HepG2 (cell line): ENCODE results near the gene RABGGTA. TPM values are rescaled to one million over a fixed set of nuclear protein-coding genes. Genes with fewer than 3 reads are reported as not detected.

ENCODE experiments used
- ATAC-seq: fragments of 200-7000 bp; cut with Tn5 transposase; 3 replicates; pipeline ENCODE4 v1.9.1; 2020; ENCODE audit warnings: mild to moderate bottlenecking, moderate library complexity
- BruUV-seq: library from RNA; stranded (reverse); fragments of 400-500 nt; replicated peaks from 2 replicates; lab custom pipeline; 2021; lab: Mats Ljungman, UMichigan
- CTCF ChIA-PET: fragments of 300-600 bp; formaldehyde crosslinking; extraction: SDS; loops from one replicate; lab custom pipeline; 2021; ENCODE audit warnings: low total read pairs, inconsistent platforms, low intra/inter-chr PET ratio; lab: Yijun Ruan, JAX
- POLR2A ChIA-PET: fragments of 350-600 bp; sonication (Branson Sonifier 250); formaldehyde crosslinking; loops from one replicate; lab custom pipeline; 2020; ENCODE audit warnings: antibody characterized with exemption, inconsistent platforms; lab: Yijun Ruan, JAX
- DNase-seq: peaks from one replicate; pipeline ENCODE4 v3.0.0-alpha.2; 2015; ENCODE audit warnings: low spot score
- FAIRE-seq: peaks from 3 replicates; lab custom pipeline; 2011; peaks lifted over from hg19 to GRCh38; lab: Jason Lieb, UNC
- H2AFZ ChIP-seq: one replicate; pipeline ENCODE4 v1.6.1; 2011; ENCODE audit warnings: low read length, inconsistent platforms
- H3K27ac ChIP-seq: fragments of 300-600 bp; 3 replicates; pipeline ENCODE4 v1.8.0; 2011; ENCODE audit warnings: mixed run types, mild to moderate bottlenecking, mixed read lengths, low read length, inconsistent platforms; ENCODE audit not compliant: insufficient read depth; ENCODE audit errors: extremely low read length
- H3K27me3 ChIP-seq, 2 experiments: fragments of 200-600 bp in 1 of 2; 2 replicates in 1 of 2; 3 replicates in 1 of 2; pipeline versions ENCODE4 v1.6.0 to v1.8.0; 2011; ENCODE audit warnings: low read length in 2 of 2, mild to moderate bottlenecking in 2 of 2, moderate library complexity in 2 of 2, inconsistent platforms in 1 of 2; ENCODE audit not compliant: insufficient read depth in 2 of 2, control insufficient read depth in 1 of 2
- H3K36me3 ChIP-seq, 2 experiments: fragments of 200-600 bp in 1 of 2; replicated peaks in 1 of 2; 2 replicates in 1 of 2; 3 replicates in 1 of 2; pipeline versions ENCODE4 v1.5.1 to v1.8.0; 2011; ENCODE audit warnings: low read length in 2 of 2, inconsistent platforms in 1 of 2; ENCODE audit not compliant: insufficient read depth in 2 of 2, control insufficient read depth in 1 of 2
- H3K4me1 ChIP-seq: 2 replicates; pipeline ENCODE4 v1.5.1; 2012; ENCODE audit warnings: low read length, inconsistent platforms; ENCODE audit not compliant: insufficient read depth
- H3K4me2 ChIP-seq: 2 replicates; pipeline ENCODE4 v1.6.0; 2011; ENCODE audit warnings: low read depth, low read length, inconsistent platforms
- H3K4me3 ChIP-seq, 3 experiments: fragments of 200-600 bp in 1 of 3; sonication (generic), shearing (Covaris generic) in 1 of 3; replicated peaks in 1 of 3; 2 replicates each; pipeline ENCODE4 v1.5.1; 2011 to 2016; ENCODE audit warnings: low read length in 3 of 3, inconsistent platforms in 2 of 3, low read depth in 2 of 3, mild to moderate bottlenecking in 2 of 3, control low read depth in 1 of 3, mixed read lengths in 1 of 3; ENCODE audit not compliant: insufficient read depth in 1 of 3
- H3K79me2 ChIP-seq: one replicate; pipeline ENCODE4 v1.6.1; 2011; ENCODE audit warnings: low read length, inconsistent platforms; ENCODE audit not compliant: insufficient read depth
- H3K9ac ChIP-seq: 2 replicates; pipeline ENCODE4 v1.6.0; 2011; ENCODE audit warnings: mild to moderate bottlenecking, low read depth, low read length, inconsistent platforms; ENCODE audit not compliant: insufficient read depth
- H3K9me3 ChIP-seq: 2 replicates; pipeline ENCODE4 v1.5.1; 2012; ENCODE audit warnings: mild to moderate bottlenecking, low read length
- H4K20me1 ChIP-seq: 2 replicates; pipeline ENCODE4 v1.6.0; 2011; ENCODE audit warnings: inconsistent platforms, mild to moderate bottlenecking, low read length, moderate library complexity; ENCODE audit not compliant: insufficient read depth
- FOXM1 ChIP-seq: sonication (generic); formaldehyde crosslinking; IDR thresholded peaks from 2 replicates; pipeline ENCODE4 v1.5.0; 2020; ENCODE audit warnings: missing genetic modification reagents
- KDM6A ChIP-seq: IDR thresholded peaks from 2 replicates; pipeline ENCODE4 v1.6.1; 2016; ENCODE audit warnings: low read depth
- MAF1 ChIP-seq: sonication (generic); formaldehyde crosslinking; IDR thresholded peaks from 2 replicates; pipeline ENCODE4 v1.5.0; 2020; ENCODE audit warnings: missing genetic modification reagents, borderline replicate concordance
- PTBP1 ChIP-seq: fragments of 200-400 bp; formaldehyde crosslinking; IDR thresholded peaks from 2 replicates; pipeline ENCODE4 v1.6.1; 2018; ENCODE audit warnings: low read length, low read depth; ENCODE audit not compliant: poor library complexity, severe bottlenecking
- YEATS2 ChIP-seq: sonication (generic); formaldehyde crosslinking; IDR thresholded peaks from 2 replicates; pipeline ENCODE4 v1.4.0; 2020; ENCODE audit warnings: missing genetic modification reagents, borderline replicate concordance
- ZFP41 ChIP-seq: sonication (generic); formaldehyde crosslinking; IDR thresholded peaks from 2 replicates; pipeline ENCODE4 v1.4.0; 2020; ENCODE audit warnings: mild to moderate bottlenecking, missing genetic modification reagents, borderline replicate concordance
- ZMAT3 ChIP-seq: sonication (generic); formaldehyde crosslinking; conservative IDR thresholded peaks from 2 replicates; pipeline ENCODE4 v1.7.0; 2021; ENCODE audit warnings: missing genetic modification reagents
- ZNF263 ChIP-seq: sonication (generic); formaldehyde crosslinking; IDR thresholded peaks from 2 replicates; pipeline ENCODE4 v1.4.0; 2020; ENCODE audit warnings: missing genetic modification reagents
- ZSCAN9 ChIP-seq: IDR thresholded peaks from 2 replicates; pipeline ENCODE4 v1.6.1; 2016; ENCODE audit warnings: borderline replicate concordance
- WGBS: methylation state at CpG from one replicate; pipeline ENCODE4 v1.1.6; 2017; ENCODE audit warnings: low lambda C conversion rate; 5-methylcytosine and 5-hydroxymethylcytosine counted together
- in situ Hi-C: cut with HindIII; loops from 2 replicates; pipeline ENCODE4 v1.10.0; 2017; ENCODE audit warnings: low pct_unique_long_range_greater_than_20kb; ENCODE audit not compliant: extremely low pct_ligation_motif_present
- intact Hi-C: fragments of 100-400 bp; cut with micrococcal nuclease; formaldehyde crosslinking; loops from one replicate; pipeline ENCODE4 v1.10.0; 2022; ENCODE audit not compliant: unreplicated experiment
- polyA plus RNA-seq, 8 experiments: library from polyadenylated mRNA; depleted of rRNA in 3 of 8; stranded (reverse) in 7 of 8; unstranded in 1 of 8; fragments of >200 nt; fragmentation: Illumina TruSeq in 4 of 8; extraction: Trizol in 4 of 8; gene quantifications; 2 replicates each; pipeline versions ENCODE4 v1.2.1 to v1.2.3, GENCODE V29; 2011 to 2016; ENCODE audit warnings: low read depth in 4 of 8, missing spikeins in 1 of 8, mixed read lengths in 1 of 8; ENCODE audit not compliant: insufficient read depth in 1 of 8
- total RNA-seq, 5 experiments: library from RNA; depleted of rRNA; stranded (reverse); fragments of >200 nt; fragmentation: Illumina TruSeq; extraction: Trizol; gene quantifications; 2 replicates each; pipeline ENCODE4 v1.2.3, GENCODE V29; 2016; ENCODE audit warnings: low read depth in 1 of 5
- TF ChIP-seq, protein P1 (sequence below): sonication (generic); formaldehyde crosslinking; IDR thresholded peaks from 2 replicates; pipeline ENCODE4 v1.5.0; 2020; ENCODE audit warnings: missing genetic modification reagents
- TF ChIP-seq, protein P2 (sequence below): sonication (generic); formaldehyde crosslinking; conservative IDR thresholded peaks from 2 replicates; pipeline ENCODE4 v1.4.0; 2020; ENCODE audit warnings: missing genetic modification reagents
- TF ChIP-seq, protein P3 (sequence below): IDR thresholded peaks from 2 replicates; pipeline ENCODE4 v1.6.1; 2016; ENCODE audit warnings: missing compliant biosample characterization, missing genetic modification reagents, borderline replicate concordance

Gene RABGGTA
- total and polyA plus RNA-seq, 2 of the 13 experiments (the other 11 are each of a cell fraction or from before 2014, with no cell fraction given): 57.9 to 90.8 TPM

DNA sequence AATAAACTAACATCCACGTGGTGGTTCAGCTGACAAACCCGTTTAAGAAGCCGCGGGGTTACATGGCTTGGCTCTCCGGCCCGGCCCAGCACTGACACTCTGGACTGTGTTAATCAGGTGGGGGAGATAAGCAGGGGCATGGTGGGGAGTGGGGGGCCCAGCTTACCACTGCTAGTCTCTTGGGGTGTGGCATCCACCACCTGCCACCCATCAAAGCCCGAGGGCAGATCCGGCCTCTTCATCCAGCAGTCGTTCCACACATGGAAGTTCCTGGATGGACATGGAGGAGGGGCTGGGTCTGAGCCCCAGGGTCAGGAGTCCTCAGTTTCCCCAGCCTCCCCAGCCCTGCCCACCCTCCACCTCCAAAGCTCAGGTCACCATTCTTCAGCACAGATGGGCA lies 13.3 kb downstream of the RABGGTA start:
- Histone ChIP-seq H3K4me2 (no peak overlapping the region), H3K79me2 (no peaks in the 10 kb centered on the region), H4K20me1 (no peaks in the 10 kb centered on the region), H3K27ac (no peak overlapping the region), H3K4me3 (no peak overlapping the region), H3K4me1 (peaks cover 36% of the 10 kb centered on the region), H2AFZ (no peak overlapping the region), H3K9me3 (no peaks in the 10 kb centered on the region), H3K9ac (no peak overlapping the region), H3K27me3 (no peaks in the 10 kb centered on the region), H3K36me3 (peaks cover 0 to 1% of the 10 kb centered on the region in 2 experiments; a peak in 1 of 5 replicates)
- TF ChIP-seq PTBP1: no peak
- TF ChIP-seq, protein P1, sequence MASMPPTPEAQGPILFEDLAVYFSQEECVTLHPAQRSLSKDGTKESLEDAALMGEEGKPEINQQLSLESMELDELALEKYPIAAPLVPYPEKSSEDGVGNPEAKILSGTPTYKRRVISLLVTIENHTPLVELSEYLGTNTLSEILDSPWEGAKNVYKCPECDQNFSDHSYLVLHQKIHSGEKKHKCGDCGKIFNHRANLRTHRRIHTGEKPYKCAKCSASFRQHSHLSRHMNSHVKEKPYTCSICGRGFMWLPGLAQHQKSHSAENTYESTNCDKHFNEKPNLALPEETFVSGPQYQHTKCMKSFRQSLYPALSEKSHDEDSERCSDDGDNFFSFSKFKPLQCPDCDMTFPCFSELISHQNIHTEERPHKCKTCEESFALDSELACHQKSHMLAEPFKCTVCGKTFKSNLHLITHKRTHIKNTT (CRISPR knock-in tag): no peak
- TF ChIP-seq ZSCAN9 (CRISPR knock-in tag): no peak
- TF ChIP-seq MAF1 (CRISPR knock-in tag): no peak
- DNase-seq (no peak), FAIRE-seq (no peak), ATAC-seq (no peak)
- WGBS: 91% methylated on average over 9 of the region's 9 CpGs
- in situ Hi-C loops (no loop called here), intact Hi-C loops (no loop called here)
- ChIA-PET POLR2A (interaction anchor here (1.6 to 13.2 kb wide), 3 partner anchors 12 to 16 kb away, joined by 7 to 254 read pairs (median 40); partner anchors contain the start of genes RABGGTA and TINF2), CTCF (no interaction called here)
- no TSS peak for BruUV-seq

DNA sequence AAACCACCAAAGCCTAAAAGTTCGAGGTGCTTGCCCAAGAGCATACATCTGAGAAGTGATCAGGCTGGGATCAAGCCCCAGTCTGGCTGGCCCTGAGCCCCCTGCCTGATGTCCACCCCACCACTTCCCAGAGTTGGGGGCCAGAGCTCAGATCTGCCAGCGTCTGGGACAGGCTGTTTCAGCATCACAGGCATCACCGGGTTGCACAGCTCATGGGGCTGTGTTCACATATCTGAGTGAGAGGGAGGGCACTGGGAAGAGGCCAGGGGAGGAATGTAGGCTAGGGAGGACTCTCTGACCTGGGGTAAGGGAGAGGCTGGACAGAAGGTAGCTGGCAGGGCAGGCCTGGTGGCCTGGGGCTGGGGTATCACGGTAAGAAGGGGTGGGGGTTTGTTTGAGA lies 14.4 kb downstream of the RABGGTA start:
- no peak overlapping the region for H3K27ac ChIP-seq
- TF ChIP-seq KDM6A: 0 out of 2 replicates have a peak, but pooled peaks have one; percentile 14
- TF ChIP-seq YEATS2: no peak
- TF ChIP-seq ZFP41: no peak
- TF ChIP-seq ZMAT3 (CRISPR knock-in tag): no peak
- peak; percentile 86 for TF ChIP-seq ZNF263 (CRISPR knock-in tag)
- TF ChIP-seq, protein P2, sequence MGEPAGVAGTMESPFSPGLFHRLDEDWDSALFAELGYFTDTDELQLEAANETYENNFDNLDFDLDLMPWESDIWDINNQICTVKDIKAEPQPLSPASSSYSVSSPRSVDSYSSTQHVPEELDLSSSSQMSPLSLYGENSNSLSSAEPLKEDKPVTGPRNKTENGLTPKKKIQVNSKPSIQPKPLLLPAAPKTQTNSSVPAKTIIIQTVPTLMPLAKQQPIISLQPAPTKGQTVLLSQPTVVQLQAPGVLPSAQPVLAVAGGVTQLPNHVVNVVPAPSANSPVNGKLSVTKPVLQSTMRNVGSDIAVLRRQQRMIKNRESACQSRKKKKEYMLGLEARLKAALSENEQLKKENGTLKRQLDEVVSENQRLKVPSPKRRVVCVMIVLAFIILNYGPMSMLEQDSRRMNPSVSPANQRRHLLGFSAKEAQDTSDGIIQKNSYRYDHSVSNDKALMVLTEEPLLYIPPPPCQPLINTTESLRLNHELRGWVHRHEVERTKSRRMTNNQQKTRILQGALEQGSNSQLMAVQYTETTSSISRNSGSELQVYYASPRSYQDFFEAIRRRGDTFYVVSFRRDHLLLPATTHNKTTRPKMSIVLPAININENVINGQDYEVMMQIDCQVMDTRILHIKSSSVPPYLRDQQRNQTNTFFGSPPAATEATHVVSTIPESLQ: no peak
- TF ChIP-seq, protein P3, sequence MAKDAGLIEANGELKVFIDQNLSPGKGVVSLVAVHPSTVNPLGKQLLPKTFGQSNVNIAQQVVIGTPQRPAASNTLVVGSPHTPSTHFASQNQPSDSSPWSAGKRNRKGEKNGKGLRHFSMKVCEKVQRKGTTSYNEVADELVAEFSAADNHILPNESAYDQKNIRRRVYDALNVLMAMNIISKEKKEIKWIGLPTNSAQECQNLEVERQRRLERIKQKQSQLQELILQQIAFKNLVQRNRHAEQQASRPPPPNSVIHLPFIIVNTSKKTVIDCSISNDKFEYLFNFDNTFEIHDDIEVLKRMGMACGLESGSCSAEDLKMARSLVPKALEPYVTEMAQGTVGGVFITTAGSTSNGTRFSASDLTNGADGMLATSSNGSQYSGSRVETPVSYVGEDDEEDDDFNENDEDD (CRISPR knock-in tag): 0 out of 2 replicates have a peak, but pooled peaks have one; percentile 19
- no peak for TF ChIP-seq FOXM1 (CRISPR knock-in tag)

More for the DNA sequence above, 14.4 kb downstream of the RABGGTA start:
- DNase-seq (no peak), FAIRE-seq (no peak), ATAC-seq (no peak)
- no peak overlapping the region for H2AFZ ChIP-seq
- H3K9ac ChIP-seq: no peak overlapping the region; the same call in 1 of the 2 replicates
- no peaks in the 10 kb centered on the region for H3K9me3 ChIP-seq
- no peaks in the 10 kb centered on the region for H3K79me2 ChIP-seq
- POLR2A ChIA-PET: interaction anchor here (1.1 to 13.2 kb wide), 8 partner anchors 8 to 51 kb away, joined by 3 to 254 read pairs (median 4); partner anchors contain the start of genes CIDEB, DHRS1, MDP1 and NOP9
- H3K27me3 ChIP-seq: no peaks in the 10 kb centered on the region
- BruUV-seq: no TSS peak
- H3K4me1 ChIP-seq: peaks cover 47% of the 10 kb centered on the region
- H4K20me1 ChIP-seq: no peaks in the 10 kb centered on the region
- peaks cover 0 to 1% of the 10 kb centered on the region in 2 experiments; a peak in 1 of 5 replicates for H3K36me3 ChIP-seq
- in situ Hi-C loops (no loop called here), intact Hi-C loops (no loop called here)
- no peak overlapping the region for H3K4me2 ChIP-seq
- H3K4me3 ChIP-seq: no peak overlapping the region
- WGBS: 86% methylated on average over 4 of the region's 4 CpGs
- CTCF ChIA-PET: no interaction called here
